Psoas muscle (tissue), 8 donors: ENCODE results near the gene MYL4. TPM values are rescaled to one million over a fixed set of nuclear protein-coding genes. Genes with fewer than 3 reads are reported as not detected.

ENCODE experiments used
- ATAC-seq, 4 donors: fragments of 200-7000 bp; cut with Tn5 transposase; one replicate each; pipeline ENCODE4 v1.9.1; 2020; ENCODE audit warnings: moderate library complexity in 3 of 4, mild to moderate bottlenecking in 2 of 4
- DNase-seq, 2 donors: peaks; one replicate each; pipeline ENCODE4 v3.0.0-alpha.2; 2020
- H3K27ac ChIP-seq: fragments of 200-600 bp; one replicate; pipeline ENCODE4 v1.8.0; 2022
- H3K27me3 ChIP-seq, 3 donors: fragments of 200-600 bp in 1 of 3; one replicate each; pipeline versions ENCODE4 v1.6.1 to v1.8.0; 2013 to 2022; ENCODE audit warnings: low read length in 2 of 3, mild to moderate bottlenecking in 2 of 3, moderate library complexity in 1 of 3; ENCODE audit not compliant: insufficient read depth in 3 of 3
- H3K36me3 ChIP-seq, 2 donors: fragments of 200-600 bp in 1 of 2; one replicate each; pipeline versions ENCODE4 v1.6.1 to v1.8.0; 2013 to 2022; ENCODE audit warnings: low read depth in 1 of 2, mild to moderate bottlenecking in 1 of 2, moderate library complexity in 1 of 2; ENCODE audit not compliant: insufficient read depth in 1 of 2
- H3K4me1 ChIP-seq: fragments of 200-600 bp; one replicate; pipeline ENCODE4 v1.8.0; 2022
- H3K4me3 ChIP-seq: fragments of 200-600 bp; one replicate; pipeline ENCODE4 v1.8.0; 2022; ENCODE audit warnings: mild to moderate bottlenecking
- H3K9me3 ChIP-seq: fragments of 200-600 bp; one replicate; pipeline ENCODE4 v1.8.0; 2022
- CTCF ChIP-seq: fragments of 200-600 bp; IDR thresholded peaks from one replicate; pipeline ENCODE4 v1.8.0; 2022; ENCODE audit warnings: antibody characterized with exemption
- WGBS, 3 donors: extraction: QIAGEN DNeasy Blood & Tissue Kit; methylation state at CpG; one replicate each; pipeline versions ENCODE4 v1.1.6 to v1.1.7; 2013; 5-methylcytosine and 5-hydroxymethylcytosine counted together
- intact Hi-C, 2 donors: fragments of 100-400 bp; cut with DNase I; formaldehyde crosslinking; loops; one replicate each; pipeline versions ENCODE4 v1.11.0 to v1.14.2; 2022
- polyA plus RNA-seq, 3 donors: library from polyadenylated mRNA; stranded (reverse); fragments of 200-250 nt; gene quantifications; one replicate each; pipeline ENCODE4 v1.2.3, GENCODE V29; 2013
- total RNA-seq, 4 donors: library from RNA; stranded (reverse); fragmentation: NEBNext Ultra II Directional in 2 of 4; extraction: Animal tissue kit (Norgen Biotek cat#: 25700) in 2 of 4; gene quantifications; one replicate each; pipeline versions ENCODE4 v1.2.1 to v1.2.4, GENCODE V29; 2021 to 2023
- donor health status: healthy with polysubstance abuse.
- donor health status: DM: no; HTN: no; CAD: no; lungs with moderate emphysema.
- donor health status: Bipolar disorder and iron deficiency.
- donor health status: healthy.
- donor health status: DM: yes; HTN: yes; CAD: no.
- donor health status: DM: no; HTN: no; CAD: no.
- donor health status: DM: no; HTN: no; CAD: no.
- donor health status: DM: yes; HTN: yes; CAD: no.

Gene MYL4
- total and polyA plus RNA-seq, 7 donors, result 0.52 to 6.7 (median 2.0) TPM

- 21 to 38% (median 31%) methylated on average over 2 of the region's 2 CpGs for WGBS, 3 donors
- Histone ChIP-seq H3K9me3 (no peaks in the 10 kb centered on the region), H3K27me3 (no peaks in the 10 kb centered on the region), H3K4me1 (no peaks in the 10 kb centered on the region), H3K27ac (no peak overlapping the region), H3K36me3 (no peaks in the 10 kb centered on the region), H3K4me3 (no peak overlapping the region)
- DNase-seq, result no peak
- intact Hi-C loops, result no loop called here
- peak in 3 of 4 donors; percentile 43 to 66 (median 64) for ATAC-seq
- TF ChIP-seq CTCF, result no peak
Observed at GRCh38 chr17:47246120-47246519, 37.0 kb downstream of the MYL4 start.

DNA sequence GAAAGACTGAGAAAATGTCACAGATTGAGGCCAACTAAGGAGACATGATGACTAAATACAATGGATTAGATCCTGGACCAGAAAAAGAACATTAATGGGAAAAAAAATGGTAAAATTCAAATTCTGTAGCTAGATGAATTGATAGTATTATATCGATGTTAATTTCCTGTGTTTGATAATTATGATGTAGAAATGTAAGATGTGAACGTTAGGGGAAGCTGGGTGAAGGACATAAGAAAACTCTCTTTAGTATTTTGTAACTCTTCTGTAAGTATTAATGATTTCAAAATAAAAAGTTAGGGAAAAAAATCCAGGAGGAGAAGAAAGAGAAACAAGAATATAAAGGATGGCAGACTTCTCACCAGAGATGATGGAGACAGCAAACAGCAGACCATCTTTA lies 41.7 kb downstream of the MYL4 start:
- Histone ChIP-seq H3K36me3 (no peaks in the 10 kb centered on the region), H3K27me3 (peaks cover 0 to 21% (median 5%) of the 10 kb centered on the region in 3 donors), H3K9me3 (no peaks in the 10 kb centered on the region), H3K27ac (no peak overlapping the region), H3K4me3 (no peak overlapping the region), H3K4me1 (peaks cover 5% of the 10 kb centered on the region)
- 73 to 92% (median 90%) methylated on average over 2 of the region's 2 CpGs for WGBS, 3 donors
- DNase-seq (no peak), ATAC-seq (no peak)
- TF ChIP-seq CTCF, result no peak
- intact Hi-C loops, result no loop called here

- intact Hi-C loops, result no loop called here
- ATAC-seq (no peak), DNase-seq (no peak)
- peaks cover 5% of the 10 kb centered on the region for H3K4me1 ChIP-seq
- H3K27me3 ChIP-seq, result peaks cover 0 to 27% (median 8%) of the 10 kb centered on the region in 3 donors
- TF ChIP-seq CTCF, result no peak
- no peak overlapping the region for H3K4me3 ChIP-seq
- H3K36me3 ChIP-seq, result no peaks in the 10 kb centered on the region
- H3K27ac ChIP-seq, result no peak overlapping the region
- H3K9me3 ChIP-seq, result no peaks in the 10 kb centered on the region
- 91 to 98% (median 96%) methylated on average over 1 of the region's 1 CpG for WGBS, 3 donors
Observed at GRCh38 chr17:47251421-47251940, 42.3 kb downstream of the MYL4 start.

DNA sequence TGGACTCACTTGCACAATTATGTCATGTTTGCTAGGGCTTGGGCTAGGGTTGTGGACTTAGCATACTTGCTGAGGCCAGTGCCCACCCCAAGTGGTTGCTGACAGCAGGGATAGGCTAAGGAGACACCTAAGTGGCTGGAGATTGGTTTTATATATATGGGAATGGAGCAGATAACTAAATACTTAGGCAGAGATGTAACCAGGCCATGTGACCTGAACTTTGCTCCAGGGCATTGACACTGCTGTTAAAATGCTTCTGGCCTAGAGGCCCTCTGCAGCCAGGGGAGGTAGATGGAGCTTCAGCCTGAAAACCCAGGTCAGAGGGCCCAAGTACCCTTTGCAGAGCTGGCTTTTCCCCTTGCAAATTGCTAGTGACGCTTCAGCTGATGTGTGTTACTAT lies 43.1 kb downstream of the MYL4 start:
- WGBS, 3 donors, result 96 to 100% (median 96%) methylated on average over 1 of the region's 1 CpG

More for the DNA sequence above, 43.1 kb downstream of the MYL4 start:
- no peak for TF ChIP-seq CTCF
- Histone ChIP-seq H3K27me3 (peaks cover 0 to 35% (median 8%) of the 10 kb centered on the region in 3 donors), H3K27ac (no peak overlapping the region), H3K4me1 (peaks cover 5% of the 10 kb centered on the region), H3K9me3 (no peaks in the 10 kb centered on the region), H3K36me3 (no peaks in the 10 kb centered on the region), H3K4me3 (no peak overlapping the region)
- ATAC-seq (no peak), DNase-seq (no peak)
- intact Hi-C loops, result no loop called here
